Erythroblast (primary cell): ENCODE data around the gene OR2G6.

Experiments used
- GATA1 ChIP-seq: IDR thresholded peaks from 2 replicates; pipeline ENCODE4 v1.6.1; 2011; ENCODE audit warnings: low read depth, mild to moderate bottlenecking, control low read depth, low read length, moderate library complexity
- POLR2A ChIP-seq: IDR thresholded peaks from 2 replicates; pipeline ENCODE4 v1.6.1; 2011; ENCODE audit warnings: mild to moderate bottlenecking, low read length

GRCh38 chr1:248576260-248576980, 68.5 kb downstream of the OR2G6 start:
- no peak for TF ChIP-seq POLR2A
- TF ChIP-seq GATA1, result no peak
